Spleen (tissue), 11 donors: ENCODE data around the gene FOLR1. TPM values are rescaled to one million over a fixed set of nuclear protein-coding genes. Genes with fewer than 3 reads are reported as not detected.
"Not testable (repeated sequence)": the region's sequence is repeated elsewhere in the genome, so short reads cannot be mapped to it uniquely, and the experiment has no call there.

Experiments used
- DNase-seq: peaks from one replicate; pipeline ENCODE4 v3.0.0-alpha.2; 2020
- H3K27ac ChIP-seq, 8 donors: fragments of 200-600 bp; sonication (generic) in 7 of 8; 1 replicate in 4 of 8; 2 replicates in 4 of 8; pipeline versions ENCODE4 v1.5.0 to v1.8.0; 2016 to 2021; ENCODE audit warnings: inconsistent platforms in 4 of 8, mild to moderate bottlenecking in 4 of 8, moderate library complexity in 1 of 8
- H3K27me3 ChIP-seq, 7 donors: fragments of 200-600 bp; sonication (generic) in 6 of 7; replicated peaks in 1 of 7; 1 replicate in 4 of 7; 2 replicates in 3 of 7; pipeline versions ENCODE4 v1.5.0 to v1.8.0; 2016 to 2021; ENCODE audit warnings: inconsistent platforms in 3 of 7, mild to moderate bottlenecking in 1 of 7
- H3K36me3 ChIP-seq, 6 donors: fragments of 200-600 bp; sonication (generic) in 5 of 6; 1 replicate in 4 of 6; 2 replicates in 2 of 6; pipeline versions ENCODE4 v1.5.0 to v1.8.0; 2016 to 2021; ENCODE audit warnings: inconsistent platforms in 2 of 6
- H3K4me1 ChIP-seq, 6 donors: fragments of 200-600 bp; sonication (generic) in 5 of 6; 1 replicate in 3 of 6; 2 replicates in 3 of 6; pipeline versions ENCODE4 v1.5.0 to v1.8.0; 2016 to 2021; ENCODE audit warnings: inconsistent platforms in 3 of 6
- H3K4me3 ChIP-seq, 8 donors: fragments of 200-600 bp; sonication (generic) in 7 of 8; 1 replicate in 4 of 8; 2 replicates in 4 of 8; pipeline versions ENCODE4 v1.5.0 to v1.8.0; 2016 to 2021; ENCODE audit warnings: inconsistent platforms in 4 of 8, mild to moderate bottlenecking in 4 of 8, moderate library complexity in 2 of 8
- H3K9me3 ChIP-seq, 8 donors: fragments of 200-600 bp; sonication (generic) in 7 of 8; 1 replicate in 4 of 8; 2 replicates in 4 of 8; pipeline versions ENCODE4 v1.5.0 to v1.8.0; 2016 to 2021; ENCODE audit warnings: inconsistent platforms in 4 of 8
- POLR2A ChIP-seq, 3 donors: fragments of 450-650 bp; IDR thresholded peaks; one replicate each; pipeline ENCODE4 v1.5.1; 2017; ENCODE audit warnings: antibody characterized with exemption in 3 of 3, mild to moderate bottlenecking in 1 of 3
- POLR2AphosphoS5 ChIP-seq, 3 donors: sonication (generic); formaldehyde crosslinking; IDR thresholded peaks; one replicate each; pipeline ENCODE4 v1.5.1; 2017; ENCODE audit warnings: antibody characterized with exemption in 3 of 3
- WGBS, 5 donors: extraction: QIAGEN DNeasy Blood & Tissue Kit in 3 of 5; methylation state at CpG; one replicate each; pipeline versions ENCODE4 v1.1.5 to v1.1.7; 2013 to 2018; 5-methylcytosine and 5-hydroxymethylcytosine counted together
- intact Hi-C: fragments of 100-400 bp; cut with DNase I; formaldehyde crosslinking; loops from one replicate; pipeline ENCODE4 v1.15.0; 2023; ENCODE audit warnings: low total_unique reads
- polyA plus RNA-seq, 3 donors: library from polyadenylated mRNA; stranded (reverse); fragments of 200-250 nt; gene quantifications; one replicate each; pipeline ENCODE4 v1.2.1, GENCODE V29; 2013
- total RNA-seq, 7 donors: library from RNA; depleted of rRNA in 3 of 7; stranded (reverse); fragments of >200 nt in 3 of 7; fragmentation: NEBNext Ultra II Directional in 4 of 7; extraction: Animal tissue kit (Norgen Biotek cat#: 25700) in 4 of 7; gene quantifications; one replicate each; pipeline versions ENCODE4 v1.1.0 to v1.2.1, GENCODE V29; 2016 to 2021
- TF ChIP-seq, protein P1 (sequence below), 11 experiments: fragments of 200-600 bp in 7 of 11; fragments of 450-650 bp in 4 of 11; sonication (generic) in 4 of 11; IDR thresholded peaks in 8 of 11; conservative IDR thresholded peaks in 3 of 11; 1 replicate in 7 of 11; 2 replicates in 4 of 11; pipeline versions ENCODE4 v1.4.0 to v1.8.0; 2016 to 2021; ENCODE audit warnings: antibody characterized with exemption in 11 of 11, inconsistent platforms in 4 of 11, mild to moderate bottlenecking in 1 of 11
- donor health status: healthy with polysubstance abuse.
- donor health status: DM: no; HTN: no; CAD: no; lungs with moderate emphysema.
- donor health status: DM: no; HTN: no; CAD: no.
- donor health status: Bipolar disorder and iron deficiency.
- donor health status: healthy.
- donor health status: DM: no; HTN: no; CAD: no.
- donor health status: DM: yes; HTN: yes; CAD: no.

FOLR1 gene
- total and polyA plus RNA-seq, 10 donors = 0.10 TPM; not detected in 9

DNA sequence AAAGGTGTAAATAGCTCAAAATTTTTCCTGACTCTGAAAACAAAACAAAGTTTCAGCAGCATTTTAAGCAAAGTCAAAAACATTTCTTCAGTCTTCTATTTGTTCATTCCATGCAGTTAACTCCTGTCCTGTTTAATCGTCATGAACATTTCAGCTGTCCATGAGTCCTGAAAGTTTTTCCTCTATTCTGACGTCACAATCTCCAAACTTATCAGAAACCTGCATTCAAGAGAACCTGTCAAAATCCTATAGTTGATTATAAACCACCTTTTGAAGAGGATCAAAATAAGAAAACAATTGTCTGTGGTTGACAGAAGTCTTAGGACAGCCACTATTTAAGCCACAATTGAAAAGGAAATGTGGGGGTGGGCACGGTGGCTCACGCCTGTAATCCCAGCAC, 41.1 kb upstream of the FOLR1 start:
- DNase-seq = no peak
- no peak overlapping the region for H3K27ac ChIP-seq
- H3K4me3 ChIP-seq = no peak overlapping the region
- H3K36me3 ChIP-seq = no peaks in the 10 kb centered on the region
- H3K27me3 ChIP-seq = no peaks in the 10 kb centered on the region
- no peaks in the 10 kb centered on the region for H3K4me1 ChIP-seq
- intact Hi-C loops = no loop called here
- TF ChIP-seq POLR2A (IDR thresholded peaks at IDR 0.05) (no peak), POLR2AphosphoS5 (IDR thresholded peaks at IDR 0.05) (no peak)
- TF ChIP-seq, protein P1, sequence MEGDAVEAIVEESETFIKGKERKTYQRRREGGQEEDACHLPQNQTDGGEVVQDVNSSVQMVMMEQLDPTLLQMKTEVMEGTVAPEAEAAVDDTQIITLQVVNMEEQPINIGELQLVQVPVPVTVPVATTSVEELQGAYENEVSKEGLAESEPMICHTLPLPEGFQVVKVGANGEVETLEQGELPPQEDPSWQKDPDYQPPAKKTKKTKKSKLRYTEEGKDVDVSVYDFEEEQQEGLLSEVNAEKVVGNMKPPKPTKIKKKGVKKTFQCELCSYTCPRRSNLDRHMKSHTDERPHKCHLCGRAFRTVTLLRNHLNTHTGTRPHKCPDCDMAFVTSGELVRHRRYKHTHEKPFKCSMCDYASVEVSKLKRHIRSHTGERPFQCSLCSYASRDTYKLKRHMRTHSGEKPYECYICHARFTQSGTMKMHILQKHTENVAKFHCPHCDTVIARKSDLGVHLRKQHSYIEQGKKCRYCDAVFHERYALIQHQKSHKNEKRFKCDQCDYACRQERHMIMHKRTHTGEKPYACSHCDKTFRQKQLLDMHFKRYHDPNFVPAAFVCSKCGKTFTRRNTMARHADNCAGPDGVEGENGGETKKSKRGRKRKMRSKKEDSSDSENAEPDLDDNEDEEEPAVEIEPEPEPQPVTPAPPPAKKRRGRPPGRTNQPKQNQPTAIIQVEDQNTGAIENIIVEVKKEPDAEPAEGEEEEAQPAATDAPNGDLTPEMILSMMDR (IDR thresholded peaks at IDR 0.05 in 8 of 11, conservative IDR thresholded peaks at IDR 0.05 in 3 of 11) = no peak
- 66 to 80% (median 71%) methylated on average over 4 of the region's 4 CpGs for WGBS, 5 donors
- H3K9me3 ChIP-seq = no peaks in the 10 kb centered on the region

DNA sequence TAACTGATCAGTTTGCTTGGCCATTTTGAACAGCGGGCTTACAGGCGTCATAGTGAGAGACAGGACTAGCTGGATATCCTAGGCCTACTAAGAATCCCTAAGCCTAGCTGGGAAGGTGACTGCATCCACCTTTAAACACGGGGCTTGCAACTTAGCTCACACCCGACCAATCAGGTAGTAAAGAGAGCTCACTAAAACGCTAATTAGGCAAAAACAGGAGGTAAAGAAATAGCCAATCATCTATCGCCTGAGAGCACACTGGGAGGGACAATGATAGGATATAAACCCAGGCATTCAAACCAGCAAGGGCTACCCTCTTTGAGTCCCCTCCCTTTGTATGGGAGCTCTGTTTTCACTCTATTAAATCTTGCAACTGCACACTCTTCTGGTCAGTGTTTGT, 38.1 kb upstream of the FOLR1 start:
- H3K9me3 ChIP-seq, H3K27ac ChIP-seq, DNase-seq, intact Hi-C loops, H3K27me3 ChIP-seq, H3K4me3 ChIP-seq, H3K4me1 ChIP-seq, H3K36me3 ChIP-seq: not testable (repeated sequence)
- 84 to 92% (median 90%) methylated on average over 6 of the region's 6 CpGs for WGBS, 5 donors

DNA sequence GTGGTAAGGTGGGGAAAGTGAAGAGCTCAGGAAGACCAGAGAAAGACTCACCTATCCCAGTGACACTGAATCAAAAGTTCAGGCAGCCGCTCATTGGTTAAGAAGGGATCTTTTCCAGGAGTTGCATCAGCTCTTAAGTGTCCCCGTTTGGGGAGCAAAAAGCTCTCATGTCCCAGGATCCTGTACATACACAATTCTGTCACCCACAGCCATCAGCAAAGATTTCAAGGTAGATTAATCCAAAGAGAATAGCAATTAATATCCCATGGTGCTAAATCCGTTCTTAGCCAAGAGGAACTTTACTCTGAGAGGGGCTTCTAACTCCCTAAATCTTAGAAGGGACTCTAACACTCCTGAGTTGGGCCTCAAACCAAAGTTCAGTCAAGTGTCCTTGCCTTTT, 37.1 kb upstream of the FOLR1 start:
- 84 to 96% (median 85%) methylated on average over 1 to 3 of the region's 3 CpGs for WGBS, 5 donors

DNA sequence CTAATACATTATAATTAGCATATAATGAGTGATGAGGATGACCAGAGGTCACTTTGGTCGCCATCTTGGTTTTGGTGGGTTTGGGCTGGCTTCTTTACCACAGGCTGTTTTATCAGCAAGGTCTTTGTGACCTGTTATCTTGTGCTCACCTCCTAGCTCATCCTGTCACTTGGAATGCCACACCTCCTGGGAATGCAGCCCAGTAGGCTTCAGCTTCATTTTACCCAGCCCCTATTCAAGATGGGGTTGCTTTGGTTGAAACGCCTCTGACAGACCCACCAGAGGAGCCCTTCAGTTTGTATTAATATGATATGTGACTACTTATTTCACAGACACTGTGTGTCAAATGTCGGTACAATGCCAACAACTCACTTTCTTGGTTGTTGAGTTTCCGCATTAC, 36.2 kb upstream of the FOLR1 start:
- DNase-seq = no peak
- no peak overlapping the region for H3K27ac ChIP-seq
- H3K36me3 ChIP-seq = no peaks in the 10 kb centered on the region
- no peaks in the 10 kb centered on the region for H3K9me3 ChIP-seq
- 81 to 91% (median 88%) methylated on average over 4 of the region's 4 CpGs for WGBS, 5 donors
- no peaks in the 10 kb centered on the region for H3K4me1 ChIP-seq
- peaks cover 0 to 22% (median 0%) of the 10 kb centered on the region in 7 donors for H3K27me3 ChIP-seq
- intact Hi-C loops = no loop called here
- TF ChIP-seq, protein P1 (IDR thresholded peaks at IDR 0.05 in 8 of 11, conservative IDR thresholded peaks at IDR 0.05 in 3 of 11) = no peak
- TF ChIP-seq POLR2A (IDR thresholded peaks at IDR 0.05) (no peak), POLR2AphosphoS5 (IDR thresholded peaks at IDR 0.05) (no peak)
- no peak overlapping the region for H3K4me3 ChIP-seq

More for the DNA sequence above, 37.1 kb upstream of the FOLR1 start:
- Histone ChIP-seq H3K36me3 (no peaks in the 10 kb centered on the region), H3K4me1 (no peaks in the 10 kb centered on the region), H3K27ac (no peak overlapping the region), H3K9me3 (no peaks in the 10 kb centered on the region), H3K27me3 (peaks cover 0 to 13% (median 0%) of the 10 kb centered on the region in 7 donors), H3K4me3 (no peak overlapping the region)
- intact Hi-C loops = no loop called here
- no peak for TF ChIP-seq POLR2AphosphoS5 (IDR thresholded peaks at IDR 0.05)
- TF ChIP-seq POLR2A (IDR thresholded peaks at IDR 0.05) = no peak
- TF ChIP-seq, protein P1 (IDR thresholded peaks at IDR 0.05 in 8 of 11, conservative IDR thresholded peaks at IDR 0.05 in 3 of 11) = no peak
- DNase-seq = no peak

DNA sequence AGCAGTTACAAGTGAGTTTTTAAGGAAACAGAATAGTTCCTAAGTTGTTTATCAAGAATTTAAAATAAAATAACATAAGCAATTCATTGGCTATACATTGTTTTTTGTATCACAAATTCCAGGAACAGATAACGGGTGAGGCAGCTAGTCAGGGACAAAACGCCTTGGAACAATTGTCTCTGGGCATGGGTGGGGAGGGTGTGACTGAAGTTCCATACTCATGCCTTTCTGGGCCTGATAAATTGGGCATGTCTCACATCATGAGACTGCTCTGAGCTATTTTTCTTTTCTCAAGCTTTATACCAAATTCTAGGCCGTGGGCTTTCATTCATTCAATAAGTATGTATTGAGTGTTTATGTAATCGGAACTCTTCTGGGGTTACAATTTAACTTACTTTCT, 34.8 kb upstream of the FOLR1 start:
- WGBS, 5 donors = 84 to 87% (median 85%) methylated on average over 4 of the region's 4 CpGs
- Histone ChIP-seq H3K36me3 (no peaks in the 10 kb centered on the region), H3K9me3 (no peaks in the 10 kb centered on the region), H3K27me3 (peaks cover 0 to 28% (median 0%) of the 10 kb centered on the region in 7 donors), H3K4me3 (no peak overlapping the region), H3K27ac (no peak overlapping the region), H3K4me1 (no peaks in the 10 kb centered on the region)
- no peak for DNase-seq
- intact Hi-C loops = no loop called here
- TF ChIP-seq POLR2AphosphoS5 (IDR thresholded peaks at IDR 0.05) (no peak), POLR2A (IDR thresholded peaks at IDR 0.05) (no peak)
- TF ChIP-seq, protein P1 (IDR thresholded peaks at IDR 0.05 in 8 of 11, conservative IDR thresholded peaks at IDR 0.05 in 3 of 11) = no peak
